Mammary epithelial cell (primary cell): ENCODE data around the gene GCDH.

ENCODE experiments used
- CTCF ChIP-seq, 2 donors: IDR thresholded peaks in 1 of 2; conservative IDR thresholded peaks in 1 of 2; 2 replicates each; pipeline ENCODE4 v1.5.1; 2011 to 2012; ENCODE audit warnings: inconsistent platforms in 2 of 2, low read length in 2 of 2, mild to moderate bottlenecking in 2 of 2, control low read depth in 1 of 2, low read depth in 1 of 2; ENCODE audit not compliant: insufficient read depth in 1 of 2; ENCODE audit errors: extremely low read depth in 1 of 2
- EZH2 ChIP-seq: IDR thresholded peaks from 2 replicates; pipeline ENCODE4 v1.6.1; 2012; ENCODE audit warnings: low read length, inconsistent platforms, borderline replicate concordance

- no peak for TF ChIP-seq EZH2
- TF ChIP-seq CTCF (conservative IDR thresholded peaks at IDR 0.05 in 1 of 2, IDR thresholded peaks at IDR 0.05 in 1 of 2; ENCODE audit: extremely low read depth in 1 of 2, insufficient read depth in 1 of 2, low read depth in 1 of 2, low read length in 2 of 2), result no peak
These were observed 52.6 kb downstream of the GCDH start for GRCh38 chr19:12943437-12944044.
